ENCODE results near the gene PARP15. TPM values are rescaled to one million over a fixed set of nuclear protein-coding genes. Genes with fewer than 3 reads are reported as not detected.
"Not testable (repeated sequence)": the region's sequence is repeated elsewhere in the genome, so short reads cannot be mapped to it uniquely, and the experiment has no call there.

Gene PARP15
- 0.12 TPM for polyA plus RNA-seq (2013, experiment 1 of 2; ENCODE audit: insufficient read length)
- polyA plus RNA-seq (2013, experiment 2 of 2; ENCODE audit: insufficient read length) = 0.07 TPM

DNA sequence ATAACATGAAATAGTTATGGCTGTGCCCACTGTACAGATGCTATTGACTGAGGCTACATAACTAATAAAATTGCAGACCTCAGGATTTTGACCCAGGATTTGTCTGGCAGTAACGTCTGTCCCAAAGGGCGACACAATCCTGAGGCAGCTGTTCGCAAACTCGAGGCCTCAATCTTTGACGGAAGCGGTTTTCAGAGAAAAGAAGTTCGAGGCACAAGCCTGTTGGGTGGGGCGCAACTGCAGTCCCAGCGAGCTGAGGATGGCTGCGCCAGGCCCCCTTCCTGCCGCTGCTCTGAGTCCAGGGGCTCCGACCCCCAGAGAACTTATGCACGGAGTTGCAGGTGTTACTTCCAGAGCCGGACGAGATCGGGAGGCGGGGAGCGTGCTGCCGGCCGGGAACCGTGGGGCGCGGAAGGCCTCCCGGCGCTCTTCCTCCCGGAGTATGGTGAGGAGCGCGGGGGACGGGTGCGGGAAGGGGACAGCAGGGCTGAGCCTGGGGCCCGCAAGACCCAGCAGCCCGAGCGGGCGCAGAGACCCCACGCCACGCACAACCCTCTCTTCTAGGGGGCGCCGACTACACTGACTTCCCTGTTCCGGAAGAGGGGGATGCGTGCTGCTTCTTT lies at the start of gene PARP15:
Gene PARP15 (plus strand): TSS at position 242 of the 623 bp plus-strand sequence. CDS start 18 bp downstream, at position 260.
- no peak for DNase-seq

DNA sequence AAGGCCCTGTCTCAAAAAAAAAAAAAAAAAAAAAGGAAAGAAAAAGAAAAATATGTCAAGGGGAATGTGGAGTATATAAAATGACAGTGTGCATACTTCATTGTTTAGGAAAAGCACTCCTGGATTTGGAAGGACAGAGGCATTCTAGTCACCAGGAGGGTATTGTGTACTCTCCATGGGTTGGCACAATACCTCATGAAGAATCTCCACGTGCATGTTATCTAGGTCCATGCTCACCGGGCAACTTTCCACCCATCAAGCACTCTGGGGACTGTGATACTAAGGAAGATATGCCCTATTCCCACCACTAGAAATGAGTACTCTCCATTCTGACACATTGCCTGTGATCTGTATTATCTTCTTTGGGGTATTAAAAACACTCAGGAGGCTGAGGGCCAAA lies 47.3 kb upstream of the PARP15 start:
- DNase-seq = no peak

DNA sequence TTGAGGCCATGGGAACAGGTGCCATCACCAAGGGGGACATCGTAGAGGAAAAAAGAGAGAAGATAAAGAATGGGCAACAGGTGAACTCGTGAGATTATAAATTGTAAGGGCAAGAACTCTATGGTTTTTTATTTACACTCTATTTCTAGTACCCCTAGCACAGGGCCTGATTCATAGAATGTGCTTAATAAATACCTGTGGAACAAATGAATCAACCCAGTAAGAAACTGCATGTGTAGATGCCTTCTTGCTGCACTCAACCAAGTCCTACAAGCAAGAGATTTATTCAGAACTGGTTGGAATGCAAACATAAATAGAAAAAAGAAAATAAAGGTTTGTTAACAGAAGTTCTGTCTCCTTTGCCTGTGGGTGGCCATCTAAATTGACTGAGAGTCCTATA lies 44.0 kb upstream of the PARP15 start:
- no peak for DNase-seq

- DNase-seq = peak; percentile 40
Observed at GRCh38 chr3:122533931-122534334, 43.5 kb upstream of the PARP15 start.

GRCh38 chr3:122535964-122536631 lies 41.4 kb upstream of the PARP15 start:
- no peak for DNase-seq

DNA sequence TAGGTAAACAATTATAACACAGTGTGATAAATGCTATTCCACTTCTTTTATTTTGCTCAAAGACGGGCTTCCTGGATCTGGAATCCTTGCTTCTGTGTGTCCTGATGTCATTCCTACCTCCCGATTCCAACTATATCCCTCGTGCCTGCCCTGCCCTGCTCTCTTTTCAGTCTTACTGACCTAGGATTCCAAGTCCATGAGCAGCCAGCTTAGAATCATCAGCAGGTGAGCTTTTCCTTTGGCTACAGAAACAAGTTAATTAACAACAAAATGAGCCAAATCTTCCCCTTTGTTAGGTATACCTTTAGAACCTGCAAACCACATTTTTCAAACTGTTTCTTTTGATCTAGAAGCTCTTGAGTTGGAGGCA lies 40.8 kb upstream of the PARP15 start:
- no peak for DNase-seq

GRCh38 chr3:122538956-122539490 lies 38.4 kb upstream of the PARP15 start:
- no peak for DNase-seq

GRCh38 chr3:122546151-122546550 lies 31.3 kb upstream of the PARP15 start:
- DNase-seq = no peak

DNA sequence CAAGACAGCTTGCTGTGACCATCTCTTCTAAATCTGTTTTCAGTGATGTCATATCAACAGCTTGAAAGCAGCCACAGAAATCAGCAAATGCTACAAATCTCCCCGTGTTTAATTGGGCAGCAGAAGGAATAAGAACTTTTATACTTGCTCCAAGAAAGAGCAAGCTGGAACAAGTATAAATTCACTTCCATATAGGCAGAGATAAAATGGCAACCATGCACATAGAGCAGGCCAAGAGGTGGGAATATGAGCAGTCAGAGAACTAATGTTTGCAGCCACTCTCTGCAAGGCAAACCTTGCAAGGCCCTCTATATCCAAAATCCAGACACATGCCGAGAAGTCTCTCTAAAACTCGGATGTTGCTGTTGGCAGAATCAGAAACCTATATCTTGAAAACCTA lies 29.4 kb upstream of the PARP15 start:
- no peak for DNase-seq

GRCh38 chr3:122548619-122549018 lies 28.8 kb upstream of the PARP15 start:
- DNase-seq = no peak

DNA sequence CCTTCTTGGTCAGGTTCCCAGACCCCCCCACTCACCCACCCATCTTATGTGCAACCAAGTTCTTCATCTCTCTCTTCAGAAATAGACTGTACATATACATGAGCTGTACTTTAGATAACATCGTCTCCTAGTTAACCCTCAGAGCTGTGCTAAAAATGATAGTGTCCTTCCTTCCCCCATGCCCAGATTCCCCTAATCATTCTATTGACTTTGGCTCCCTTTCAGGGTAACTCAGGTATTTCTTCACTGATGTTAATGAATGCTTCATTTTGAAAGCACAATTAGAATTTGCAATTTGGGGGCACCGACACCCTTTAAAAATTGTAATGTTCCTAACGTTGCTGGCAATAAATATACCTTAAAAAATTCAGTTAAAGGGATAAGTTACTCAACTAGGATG lies 24.3 kb upstream of the PARP15 start:
- DNase-seq = no peak

DNA sequence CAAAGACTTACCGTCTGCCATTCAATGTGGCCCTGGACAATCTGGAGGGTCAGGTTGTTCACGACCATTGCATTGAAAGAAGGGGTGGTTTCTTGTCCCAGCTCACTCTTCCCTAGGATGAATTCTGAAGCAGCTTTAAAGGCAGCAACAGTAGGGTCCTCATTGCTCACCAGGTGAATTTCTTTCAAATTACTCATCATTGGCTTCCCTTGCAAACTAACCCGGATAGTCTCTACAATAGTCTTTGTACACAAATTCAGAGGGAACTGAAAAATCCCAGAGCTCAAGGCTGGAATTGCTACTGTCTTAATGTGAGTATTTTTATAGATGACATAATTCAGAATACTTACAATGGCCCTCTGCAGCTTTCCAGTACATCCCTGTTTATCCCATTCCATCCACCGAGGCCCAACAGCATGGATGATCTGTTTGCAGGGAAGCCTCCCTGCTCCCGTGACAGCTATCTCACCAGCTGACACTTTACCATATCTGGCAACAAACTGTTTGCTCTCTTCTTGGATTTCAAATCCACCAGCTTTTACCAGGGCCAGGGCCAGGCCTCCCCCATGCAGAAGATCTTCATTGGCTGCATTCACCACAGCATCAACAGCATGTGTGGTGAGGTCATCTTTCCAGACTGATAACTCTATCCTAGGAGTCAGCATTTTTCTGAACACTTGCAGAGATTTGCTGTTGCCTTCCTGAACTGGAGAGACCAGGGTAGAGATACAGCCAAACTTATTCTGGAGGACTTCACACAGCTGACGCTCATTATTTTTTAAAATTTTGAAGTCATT lies 22.0 kb upstream of the PARP15 start:
- peak; percentile 11 for DNase-seq

GRCh38 chr3:122557356-122557755 lies 20.1 kb upstream of the PARP15 start:
- no peak for DNase-seq

- DNase-seq = no peak
Observed at GRCh38 chr3:122558605-122559004, 18.8 kb upstream of the PARP15 start.

GRCh38 chr3:122559906-122560305 lies 17.5 kb upstream of the PARP15 start:
- DNase-seq = no peak

DNA sequence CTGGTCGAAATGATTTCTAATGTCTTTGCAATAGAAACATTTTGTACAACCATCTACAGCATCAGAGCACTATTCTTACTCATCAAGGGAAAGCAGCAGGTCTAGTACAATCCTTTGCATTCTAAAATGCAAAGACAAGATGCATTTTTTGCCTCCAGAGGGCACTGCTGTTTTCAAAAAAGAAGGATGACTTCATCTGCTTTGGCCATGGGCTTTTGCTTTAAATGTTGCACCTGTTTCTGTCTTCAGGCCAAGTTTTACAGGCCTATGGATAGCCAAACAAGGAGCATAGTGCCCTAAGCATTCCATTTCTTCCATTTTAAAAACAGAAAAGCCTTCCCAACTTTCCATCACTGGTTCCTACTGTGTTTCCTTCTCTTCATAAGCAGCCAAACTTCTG lies 16.8 kb upstream of the PARP15 start:
- peak; percentile 62 for DNase-seq

DNA sequence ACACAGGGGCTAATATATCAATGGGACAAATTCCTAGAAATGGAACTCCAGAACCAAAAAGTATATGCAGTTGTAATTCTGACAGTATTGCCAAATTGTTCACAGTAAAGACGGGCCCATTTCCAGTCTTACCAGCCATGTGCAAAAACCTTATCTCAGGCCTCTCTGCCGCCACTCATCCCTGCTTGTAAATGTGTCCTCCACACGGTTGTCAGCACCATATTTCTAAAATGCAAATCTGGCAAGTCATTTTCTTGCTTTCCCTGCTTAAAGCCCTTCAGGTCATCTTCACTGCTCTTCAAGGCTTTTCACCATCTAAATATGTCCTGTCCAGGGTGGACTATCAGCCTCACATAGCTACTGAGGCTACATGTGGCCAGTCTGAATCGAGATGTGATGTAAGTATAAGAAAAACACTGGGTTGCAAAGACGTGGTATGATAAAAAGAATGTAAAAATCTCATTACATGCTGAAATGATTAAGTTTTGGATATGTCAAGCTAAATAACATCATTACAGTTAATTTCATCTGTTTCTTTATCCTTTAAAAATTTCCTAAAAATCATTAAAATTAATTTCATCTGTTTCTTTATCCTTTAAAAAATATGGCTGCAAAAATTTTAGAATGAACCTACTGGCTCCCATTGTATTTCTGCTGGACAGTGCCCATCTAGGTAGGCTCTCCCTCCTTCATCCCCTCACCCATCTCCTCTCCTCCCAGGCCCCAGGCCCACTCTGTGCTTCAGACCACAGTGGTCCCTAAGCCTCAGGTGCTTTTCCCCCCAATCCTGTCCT lies 14.3 kb upstream of the PARP15 start:
- peak; percentile 14 for DNase-seq

DNA sequence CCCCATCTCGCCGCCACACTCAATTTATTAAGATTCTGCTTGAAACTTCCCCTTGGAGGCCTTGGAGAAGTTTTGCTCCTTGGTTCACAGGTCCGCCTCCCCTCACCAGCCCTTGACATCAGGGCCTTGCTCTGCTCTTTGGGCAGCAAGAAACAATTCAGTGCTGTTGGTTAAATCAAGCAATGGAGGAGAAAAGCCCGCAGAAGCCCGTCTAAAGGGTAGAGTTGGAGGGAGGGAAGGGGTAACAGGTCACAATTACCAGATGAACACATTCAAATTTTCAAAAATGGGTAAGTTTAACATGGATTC lies 13.8 kb upstream of the PARP15 start:
- DNase-seq = peak; percentile 21

GRCh38 chr3:122564155-122564912 lies 13.1 kb upstream of the PARP15 start, which contains the start of the genes DTX3L and PARP9:
DTX3L (plus strand) TSS chr3:122564338; CDS start chr3:122564427, 89 bp downstream.
PARP9 (minus strand) TSS chr3:122564300; CDS start chr3:122559620, 4,680 bp downstream.
- DNase-seq = peak; percentile 84

GRCh38 chr3:122568131-122568530 lies 9.3 kb upstream of the PARP15 start:
- not testable (repeated sequence) for DNase-seq

- no peak for DNase-seq
Observed at GRCh38 chr3:122568755-122569154, 8.7 kb upstream of the PARP15 start.

Data from fibroblast of skin of scalp (primary cell).